Stimulated activated CD4-positive, alpha-beta T cell treated with anti-CD3 and anti-CD28 coated beads, Interleukin-4, amount 100 ng/mL, for 24 hours (primary cell): Measurements from ENCODE around the gene MYH16.
"Not testable (repeated sequence)": the region's sequence is repeated elsewhere in the genome, so short reads cannot be mapped to it uniquely, and the experiment has no call there.

ENCODE experiments used
- DNase-seq: peaks from one replicate; pipeline ENCODE4 v3.0.0-alpha.2; 2020

The MYH16 gene

GRCh38 chr7:99357701-99358490 lies 85.3 kb downstream of the MYH16 start:
- DNase-seq = no peak

DNA sequence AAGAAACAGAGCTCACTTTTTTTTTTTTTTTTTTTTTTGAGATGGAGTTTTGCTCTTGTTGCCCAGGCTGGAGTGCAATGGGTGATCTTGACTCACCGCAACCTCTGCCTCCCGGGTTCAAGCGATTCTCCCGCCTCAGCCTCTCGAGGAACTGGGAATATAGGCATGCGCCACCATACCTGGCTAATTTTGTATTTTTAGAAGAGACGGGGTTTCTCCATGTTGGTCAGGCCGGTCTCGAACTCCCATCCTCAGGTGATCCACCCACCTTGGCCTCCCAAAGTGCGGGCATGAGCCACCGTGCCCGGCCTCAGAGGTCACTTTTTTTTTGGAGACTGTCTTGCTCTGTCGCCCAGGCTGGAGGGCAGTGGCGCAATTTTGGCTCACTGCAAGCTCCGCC lies 85.9 kb downstream of the MYH16 start:
- not testable (repeated sequence) for DNase-seq

DNA sequence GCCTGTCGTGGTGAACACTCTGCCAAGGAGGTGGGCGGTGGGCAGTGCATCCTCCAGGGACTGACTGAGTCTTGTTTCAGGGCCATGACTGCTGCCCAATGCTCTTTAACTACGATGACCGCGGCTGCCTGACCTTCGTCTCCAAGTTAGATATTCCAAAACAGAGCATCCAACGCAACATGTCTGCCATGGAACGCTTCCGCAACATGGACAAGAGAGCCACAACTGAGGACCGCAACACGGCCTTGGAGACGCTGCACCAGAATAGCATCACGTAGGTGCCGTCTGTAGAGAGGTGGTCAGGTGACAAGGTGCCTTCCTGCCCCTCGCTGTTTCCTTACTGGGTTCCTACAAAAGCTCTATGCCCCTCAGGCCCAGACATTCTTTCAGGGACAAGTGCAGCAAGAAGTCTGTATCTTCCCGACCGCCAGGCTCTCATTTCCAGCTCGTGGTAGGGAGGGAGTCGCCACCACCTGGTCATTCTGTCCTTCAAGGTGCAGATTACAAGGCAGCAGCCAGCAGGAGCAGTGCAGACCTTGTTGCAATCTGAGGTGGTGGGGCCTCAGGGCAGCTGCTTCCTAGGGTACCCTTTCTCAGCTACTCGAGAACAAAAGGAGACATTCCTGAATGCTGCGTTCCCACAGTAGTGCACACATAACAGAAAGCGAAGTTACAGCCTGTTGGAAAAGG lies 87.0 kb downstream of the MYH16 start:
- no peak for DNase-seq
